ENCODE data around the gene ARL2BP.
A peak's percentile ranks its signal among the peaks of the same experiment; 100 is the strongest.

Gene ARL2BP

DNA sequence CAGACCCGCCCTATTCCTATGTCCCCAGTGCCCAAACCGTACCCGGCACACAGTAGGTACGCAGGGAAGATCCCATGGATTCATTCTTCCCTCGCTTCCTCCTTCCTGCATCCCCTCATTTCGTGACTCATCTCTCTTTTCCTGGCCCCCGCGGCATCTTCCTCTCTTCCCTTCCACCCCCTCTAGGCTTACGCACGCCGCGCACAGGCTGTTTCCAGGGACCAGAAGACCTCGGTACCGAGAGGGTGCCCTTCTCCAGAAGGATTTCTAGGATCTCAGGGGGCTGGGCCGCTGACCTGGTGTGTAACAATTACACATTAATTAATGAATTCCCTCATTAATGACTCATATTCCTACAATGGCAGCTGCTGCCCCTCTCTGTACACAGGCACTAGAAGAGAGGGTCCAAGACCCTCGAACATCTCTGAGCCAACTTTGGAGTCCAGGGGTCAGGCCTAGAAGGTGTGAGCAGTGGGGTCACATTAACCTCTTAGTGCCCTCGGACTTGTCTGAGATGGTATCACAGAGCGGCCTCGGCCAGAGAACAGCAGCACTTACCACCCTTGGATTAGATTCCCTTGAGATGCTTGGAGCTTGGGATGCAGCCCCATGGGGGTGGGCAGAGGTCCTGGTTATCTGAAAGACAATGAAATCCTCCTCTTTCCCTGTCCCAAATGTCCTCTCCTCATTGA is 56.2 kb downstream of the ARL2BP start:
- WGBS (ENCODE audit: extremely low coverage, insufficient coverage, low lambda C conversion rate) = no CpG with 5 or more reads among the region's 19 CpGs
- H3K23ac ChIP-seq (ENCODE audit: low read length) = no peak overlapping the region
- H2AK5ac ChIP-seq (ENCODE audit: low read length) = no peak overlapping the region
- peak overlapping the region; percentile 65 for H3K56ac ChIP-seq (ENCODE audit: low read length)
- H3K4ac ChIP-seq (ENCODE audit: low read depth, low read length) = no peak overlapping the region
- H3K4me1 ChIP-seq (ENCODE audit: control insufficient read depth, low read depth, low read length) = no peaks in the 10 kb centered on the region
- peak overlapping the region; percentile 15 for H3K4me3 ChIP-seq (ENCODE audit: low read length)
- H4K5ac ChIP-seq (ENCODE audit: low read length) = no peak overlapping the region
- no peak overlapping the region for H2BK15ac ChIP-seq (replicated peaks; ENCODE audit: low read depth)
- no peaks in the 10 kb centered on the region for H3K36me3 ChIP-seq (ENCODE audit: control insufficient read depth, insufficient read depth, low read length)
- DNase-seq = peak; percentile 48
- H3K79me1 ChIP-seq (ENCODE audit: low read length) = no peaks in the 10 kb centered on the region
- peak overlapping the region; percentile 32 for H3K9ac ChIP-seq (ENCODE audit: low read length)
- no peak overlapping the region for H2BK5ac ChIP-seq (ENCODE audit: low read length)
- H3K27ac ChIP-seq (ENCODE audit: low read depth, low read length) = no peak overlapping the region
- H3K79me2 ChIP-seq (ENCODE audit: control insufficient read depth, insufficient read depth, low read length) = no peaks in the 10 kb centered on the region
- no peaks in the 10 kb centered on the region for H3K27me3 ChIP-seq (ENCODE audit: insufficient read depth, low read length, poor library complexity)
- no peak overlapping the region for H4K8ac ChIP-seq (ENCODE audit: low read depth, low read length)
- H3K4me2 ChIP-seq (ENCODE audit: low read length) = peak overlapping the region; percentile 58
- no peak overlapping the region for H3K18ac ChIP-seq (ENCODE audit: low read length)
- H2BK120ac ChIP-seq (ENCODE audit: low read depth, low read length) = no peak overlapping the region

Measured in mesendoderm (in vitro differentiated cells).